Osteoblast (primary cell): ENCODE results near the gene TEX2. TPM values are rescaled to one million over a fixed set of nuclear protein-coding genes. Genes with fewer than 3 reads are reported as not detected.

Experiments
- DNase-seq: peaks from one replicate; pipeline ENCODE4 v3.0.0; 2011; ENCODE audit warnings: low spot score, mixed read lengths; ENCODE audit not compliant: insufficient read length; ENCODE audit errors: missing footprints
- H2AFZ ChIP-seq: 2 replicates; pipeline ENCODE4 v1.6.0; 2011; ENCODE audit warnings: mild to moderate bottlenecking, low read length
- H3K27ac ChIP-seq: 2 replicates; pipeline ENCODE4 v1.5.1; 2011; ENCODE audit warnings: mild to moderate bottlenecking, low read depth, low read length, moderate library complexity
- H3K27me3 ChIP-seq: 2 replicates; pipeline ENCODE4 v1.6.0; 2012; ENCODE audit warnings: mild to moderate bottlenecking, control low read depth, inconsistent platforms, low read length, moderate library complexity; ENCODE audit not compliant: insufficient read depth
- H3K36me3 ChIP-seq: 2 replicates; pipeline ENCODE4 v1.5.1; 2011; ENCODE audit warnings: mild to moderate bottlenecking, low read length, control low read depth, moderate library complexity; ENCODE audit not compliant: insufficient read depth
- H3K4me1 ChIP-seq: 2 replicates; pipeline ENCODE4 v1.5.1; 2011; ENCODE audit warnings: mild to moderate bottlenecking, low read length, control low read depth, moderate library complexity; ENCODE audit not compliant: insufficient read depth
- H3K4me2 ChIP-seq: 2 replicates; pipeline ENCODE4 v1.6.0; 2011; ENCODE audit warnings: mild to moderate bottlenecking, low read length; ENCODE audit not compliant: insufficient read depth
- H3K4me3 ChIP-seq: fragments of 200-600 bp; sonication (generic); 3 replicates; pipeline ENCODE4 v1.5.1; 2012; ENCODE audit warnings: mild to moderate bottlenecking, low read length, inconsistent platforms; ENCODE audit not compliant: insufficient read depth
- H3K79me2 ChIP-seq: 2 replicates; pipeline ENCODE4 v1.6.0; 2012; ENCODE audit warnings: mild to moderate bottlenecking, low read length, control low read depth, inconsistent platforms; ENCODE audit not compliant: insufficient read depth
- H3K9me3 ChIP-seq: 2 replicates; pipeline ENCODE4 v1.5.1; 2011; ENCODE audit warnings: low read depth, low read length, control low read depth
- H4K20me1 ChIP-seq: 2 replicates; pipeline ENCODE4 v1.6.0; 2012; ENCODE audit warnings: mild to moderate bottlenecking, low read length, control low read depth; ENCODE audit not compliant: insufficient read depth
- total RNA-seq: library from RNA; depleted of rRNA; stranded (reverse); fragments of >200 nt; gene quantifications from 2 replicates; pipeline ENCODE4 v1.2.3, GENCODE V29; 2012
- TF ChIP-seq, protein P1 (sequence below): IDR thresholded peaks from 2 replicates; pipeline ENCODE4 v1.5.1; 2011; ENCODE audit warnings: mild to moderate bottlenecking, low read depth, low read length, moderate library complexity; ENCODE audit errors: extremely low read depth

The TEX2 gene
- total RNA-seq, 1 donor, result 17.7 TPM

- peaks cover 19% of the 10 kb centered on the region for H3K4me1 ChIP-seq
- H3K4me3 ChIP-seq, result peak overlapping the region; percentile 29
- TF ChIP-seq, protein P1, sequence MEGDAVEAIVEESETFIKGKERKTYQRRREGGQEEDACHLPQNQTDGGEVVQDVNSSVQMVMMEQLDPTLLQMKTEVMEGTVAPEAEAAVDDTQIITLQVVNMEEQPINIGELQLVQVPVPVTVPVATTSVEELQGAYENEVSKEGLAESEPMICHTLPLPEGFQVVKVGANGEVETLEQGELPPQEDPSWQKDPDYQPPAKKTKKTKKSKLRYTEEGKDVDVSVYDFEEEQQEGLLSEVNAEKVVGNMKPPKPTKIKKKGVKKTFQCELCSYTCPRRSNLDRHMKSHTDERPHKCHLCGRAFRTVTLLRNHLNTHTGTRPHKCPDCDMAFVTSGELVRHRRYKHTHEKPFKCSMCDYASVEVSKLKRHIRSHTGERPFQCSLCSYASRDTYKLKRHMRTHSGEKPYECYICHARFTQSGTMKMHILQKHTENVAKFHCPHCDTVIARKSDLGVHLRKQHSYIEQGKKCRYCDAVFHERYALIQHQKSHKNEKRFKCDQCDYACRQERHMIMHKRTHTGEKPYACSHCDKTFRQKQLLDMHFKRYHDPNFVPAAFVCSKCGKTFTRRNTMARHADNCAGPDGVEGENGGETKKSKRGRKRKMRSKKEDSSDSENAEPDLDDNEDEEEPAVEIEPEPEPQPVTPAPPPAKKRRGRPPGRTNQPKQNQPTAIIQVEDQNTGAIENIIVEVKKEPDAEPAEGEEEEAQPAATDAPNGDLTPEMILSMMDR, result no peak
- H3K27ac ChIP-seq, result peak overlapping the region; percentile 58
- H3K79me2 ChIP-seq, result peaks cover 17% of the 10 kb centered on the region
- H3K36me3 ChIP-seq, result no peaks in the 10 kb centered on the region
- no peak overlapping the region for H2AFZ ChIP-seq
- DNase-seq, result peak; percentile 89
- peak overlapping the region; percentile 67 for H3K4me2 ChIP-seq
- H4K20me1 ChIP-seq, result peaks cover 6% of the 10 kb centered on the region
- H3K9me3 ChIP-seq, result no peaks in the 10 kb centered on the region
- no peaks in the 10 kb centered on the region for H3K27me3 ChIP-seq
Observed at GRCh38 chr17:64115822-64116534, 147.1 kb downstream of the TEX2 start.

- Histone ChIP-seq H2AFZ (no peak overlapping the region), H3K4me2 (peak overlapping the region; percentile 67), H4K20me1 (peaks cover 4% of the 10 kb centered on the region), H3K4me1 (peaks cover 19% of the 10 kb centered on the region), H3K4me3 (no peak overlapping the region), H3K36me3 (no peaks in the 10 kb centered on the region), H3K79me2 (peaks cover 14% of the 10 kb centered on the region), H3K27ac (peak overlapping the region; percentile 58), H3K27me3 (no peaks in the 10 kb centered on the region), H3K9me3 (no peaks in the 10 kb centered on the region)
- TF ChIP-seq, protein P1, result no peak
- no peak for DNase-seq
Observed at GRCh38 chr17:64115043-64115698, 147.9 kb downstream of the TEX2 start.

DNA sequence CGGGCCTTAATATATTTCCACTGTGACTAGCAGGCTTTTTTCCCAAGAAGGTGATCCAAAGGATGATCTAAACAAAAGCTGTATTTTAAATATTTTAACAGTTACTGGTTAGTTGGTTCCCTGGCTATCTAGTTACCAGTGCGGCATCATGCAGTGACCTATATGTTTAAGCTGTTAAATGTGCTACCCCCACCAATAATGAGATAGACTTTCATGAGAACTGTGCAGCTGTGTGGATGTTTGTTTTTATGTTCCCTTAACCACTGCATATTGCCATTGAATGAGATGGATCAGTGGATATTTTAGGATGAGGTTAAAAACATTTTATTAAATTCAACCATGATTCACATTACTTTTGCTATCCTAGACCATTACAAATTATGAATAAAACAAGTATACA is 150.1 kb downstream of the TEX2 start:
- Histone ChIP-seq H4K20me1 (peaks cover 4% of the 10 kb centered on the region), H3K27ac (no peak overlapping the region), H3K9me3 (no peaks in the 10 kb centered on the region), H2AFZ (no peak overlapping the region), H3K4me2 (no peak overlapping the region), H3K27me3 (no peaks in the 10 kb centered on the region), H3K79me2 (peaks cover 20% of the 10 kb centered on the region), H3K36me3 (no peaks in the 10 kb centered on the region), H3K4me3 (no peak overlapping the region), H3K4me1 (peaks cover 19% of the 10 kb centered on the region)
- no peak for DNase-seq
- TF ChIP-seq, protein P1, result no peak

GRCh38 chr17:64111831-64112230 is 151.2 kb downstream of the TEX2 start:
- no peak overlapping the region for H3K27ac ChIP-seq
- H3K36me3 ChIP-seq, result no peaks in the 10 kb centered on the region
- H3K4me2 ChIP-seq, result no peak overlapping the region
- TF ChIP-seq, protein P1, result no peak
- H3K27me3 ChIP-seq, result no peaks in the 10 kb centered on the region
- no peak overlapping the region for H2AFZ ChIP-seq
- no peaks in the 10 kb centered on the region for H3K9me3 ChIP-seq
- H3K79me2 ChIP-seq, result peaks cover 20% of the 10 kb centered on the region
- DNase-seq, result no peak
- peaks cover 4% of the 10 kb centered on the region for H4K20me1 ChIP-seq
- H3K4me1 ChIP-seq, result peaks cover 21% of the 10 kb centered on the region
- no peak overlapping the region for H3K4me3 ChIP-seq
